HG02678 (cell line): ENCODE measurements around the gene ERMARD.
"Not testable (repeated sequence)": the region's sequence is repeated elsewhere in the genome, so short reads cannot be mapped to it uniquely, and the experiment has no call there.

Experiments used
- ATAC-seq: cut with Tn5 transposase; IDR thresholded peaks from one replicate; pipeline ENCODE4 v1.9.1; 2021; ENCODE audit warnings: mild to moderate bottlenecking, moderate library complexity; ENCODE audit not compliant: unreplicated experiment

ERMARD gene

DNA sequence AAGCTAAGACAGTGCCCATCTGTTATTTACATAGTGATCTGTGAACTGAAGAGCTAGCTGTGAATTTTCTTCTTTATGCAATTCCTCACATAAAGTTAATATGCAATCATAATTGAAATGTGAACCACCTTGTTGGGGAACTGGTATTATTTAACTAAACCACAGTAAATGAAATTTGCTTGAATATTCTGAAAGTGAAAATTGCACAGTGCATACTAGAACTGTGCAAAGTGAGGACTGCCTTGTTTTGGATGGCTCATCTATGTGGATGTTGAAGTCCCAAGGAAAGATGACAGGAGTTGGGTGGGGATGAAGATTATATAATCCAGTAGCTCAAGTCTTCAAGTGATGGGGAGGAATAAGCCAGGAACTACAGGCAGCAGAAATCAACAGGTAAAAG is 21.5 kb upstream of the ERMARD start:
- ATAC-seq = no peak

DNA sequence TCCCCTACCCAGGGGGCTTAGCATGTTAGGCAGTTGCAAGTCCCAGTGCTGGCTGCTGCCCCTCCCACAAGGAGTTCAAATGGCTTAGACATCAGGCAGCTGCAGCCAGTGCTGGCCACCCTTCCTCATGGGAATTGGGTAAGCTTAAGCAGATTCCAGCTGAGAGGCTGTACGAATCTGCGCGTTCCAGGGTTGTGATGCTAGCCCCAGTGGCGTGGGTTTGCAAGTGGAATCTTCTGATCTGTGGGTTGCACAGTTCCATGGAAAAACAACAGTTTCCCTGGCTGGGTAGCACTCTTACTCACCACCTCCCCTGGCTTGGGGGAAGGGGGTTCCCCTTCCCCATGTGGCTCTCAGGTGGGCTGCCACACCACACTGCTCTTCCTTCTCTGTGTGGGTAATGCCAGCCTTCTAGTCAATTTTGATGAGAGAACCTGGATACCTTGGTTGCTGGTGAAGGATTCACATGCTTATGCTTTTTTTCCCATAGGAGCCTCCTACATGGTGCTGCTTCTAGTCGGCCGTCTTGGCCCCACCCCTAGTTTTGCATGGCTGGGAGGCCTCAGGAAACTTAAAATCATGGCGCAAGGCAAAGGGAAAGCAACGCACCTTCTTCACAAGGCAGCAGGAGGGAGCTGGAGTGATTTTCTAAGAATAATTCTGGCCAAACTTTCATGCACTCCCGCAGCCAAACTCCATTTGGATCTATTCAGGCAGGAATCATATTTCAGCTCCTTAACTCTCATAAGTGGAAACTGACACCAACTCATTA is 13.0 kb upstream of the ERMARD start:
- ATAC-seq = no peak

DNA sequence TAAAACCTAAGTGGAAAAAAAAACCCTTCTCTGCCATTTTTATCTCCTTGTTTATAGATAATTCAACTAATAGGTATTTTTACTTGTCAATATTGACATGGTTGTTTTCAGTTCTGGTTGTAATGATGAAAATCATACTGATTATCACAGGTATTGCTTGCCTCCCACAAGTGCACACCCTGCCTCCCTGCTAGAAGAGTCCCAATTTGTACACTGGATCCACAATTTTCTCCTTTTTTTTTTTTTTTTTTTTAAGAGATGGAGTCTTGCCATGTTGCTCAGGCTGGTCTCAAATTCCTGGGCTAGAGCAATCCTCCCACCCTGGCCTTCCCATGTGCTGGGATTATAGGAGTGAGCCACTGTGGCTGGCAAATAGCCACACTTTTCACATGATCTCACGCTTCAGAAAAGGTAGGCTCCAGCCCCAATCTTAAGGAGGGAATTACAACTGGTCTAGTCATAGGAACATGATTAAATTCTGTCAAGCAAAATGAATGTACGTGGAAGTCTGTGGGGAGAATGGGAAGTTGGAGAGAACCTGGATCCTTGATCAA is 12.4 kb upstream of the ERMARD start:
- no peak for ATAC-seq

DNA sequence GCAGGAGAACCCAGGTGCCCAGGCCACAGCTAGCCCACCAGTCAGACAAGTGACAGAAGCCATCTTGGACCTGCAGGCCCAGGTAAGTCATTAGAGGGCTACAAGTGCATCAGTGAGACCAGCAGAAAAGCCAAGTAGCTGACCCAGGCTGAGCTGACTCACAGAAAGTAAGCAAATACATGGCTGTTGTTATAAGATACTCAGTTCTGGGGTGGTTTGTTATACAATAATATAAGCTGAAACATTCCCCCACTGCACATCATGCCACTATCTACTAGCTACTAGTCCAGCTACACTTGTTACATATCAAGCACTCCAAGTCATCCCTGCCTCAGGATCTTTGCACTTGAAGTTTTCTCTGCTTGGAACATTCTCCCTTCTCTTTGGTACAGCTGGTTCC is 10.1 kb upstream of the ERMARD start:
- no peak for ATAC-seq

DNA sequence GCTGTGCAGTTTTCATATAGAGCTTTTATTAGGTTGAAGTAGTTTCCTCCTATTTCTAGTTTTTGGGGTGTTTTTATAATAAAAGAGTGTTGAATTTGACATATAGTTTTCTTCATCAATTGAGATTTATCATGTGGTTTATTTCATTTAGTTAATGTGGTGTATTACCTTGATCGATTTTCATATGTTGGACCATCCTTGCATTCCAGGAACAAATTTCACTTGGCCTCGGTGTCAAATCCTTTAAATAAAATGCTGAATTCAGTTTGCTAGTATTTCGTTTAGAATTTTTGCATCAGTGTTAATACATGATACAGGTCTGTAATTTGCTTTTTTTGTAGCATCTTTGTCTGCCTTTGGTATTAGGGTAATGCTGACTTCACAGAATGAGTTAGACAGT is 6.0 kb upstream of the ERMARD start:
- ATAC-seq = no peak

DNA sequence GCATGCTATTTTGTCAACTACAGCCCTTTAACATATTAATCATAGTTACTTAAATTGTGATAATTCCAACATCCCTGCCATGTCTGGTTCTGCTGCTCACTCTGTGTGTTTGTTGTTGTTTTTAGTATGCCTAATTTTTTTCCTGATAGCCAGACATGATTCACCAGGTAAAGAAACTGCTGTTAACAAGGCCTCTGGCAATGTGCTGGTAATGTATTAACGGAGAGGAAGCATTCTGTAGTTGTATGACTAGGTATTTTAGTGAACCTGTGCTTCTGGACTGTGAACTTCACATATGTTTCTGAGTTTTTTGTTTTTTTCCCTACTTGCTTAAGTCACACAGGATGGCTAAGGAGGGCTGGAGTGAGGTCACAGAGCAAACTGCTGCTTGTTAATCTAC is 4.9 kb upstream of the ERMARD start:
- ATAC-seq = no peak

DNA sequence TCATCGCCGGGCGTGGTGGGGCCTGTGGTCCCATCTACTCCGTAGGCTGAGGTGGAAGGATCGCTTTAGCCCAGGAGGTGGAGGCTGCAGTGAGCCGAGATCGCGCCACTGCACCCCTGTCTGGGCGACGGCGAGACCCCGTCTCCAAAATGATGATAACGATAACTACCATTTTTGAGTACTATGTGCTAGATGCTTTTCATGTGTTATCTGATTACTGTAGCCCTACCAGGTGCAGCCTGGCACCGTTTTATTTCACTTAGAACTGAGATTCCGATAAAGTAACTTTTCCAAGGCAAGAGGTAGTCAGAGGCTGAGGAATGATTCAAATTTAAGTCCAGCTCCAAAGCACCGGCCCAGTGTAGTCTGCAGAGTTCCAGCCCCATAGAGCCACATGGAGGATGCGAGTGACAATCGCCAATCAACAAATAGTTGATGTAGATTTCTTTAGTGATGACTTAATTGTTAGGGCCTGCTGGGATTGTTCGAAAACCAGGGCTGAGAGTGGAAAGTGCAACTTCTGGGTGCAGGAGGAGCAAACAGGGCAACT is 727 bp downstream of the ERMARD start:
- no peak for ATAC-seq

DNA sequence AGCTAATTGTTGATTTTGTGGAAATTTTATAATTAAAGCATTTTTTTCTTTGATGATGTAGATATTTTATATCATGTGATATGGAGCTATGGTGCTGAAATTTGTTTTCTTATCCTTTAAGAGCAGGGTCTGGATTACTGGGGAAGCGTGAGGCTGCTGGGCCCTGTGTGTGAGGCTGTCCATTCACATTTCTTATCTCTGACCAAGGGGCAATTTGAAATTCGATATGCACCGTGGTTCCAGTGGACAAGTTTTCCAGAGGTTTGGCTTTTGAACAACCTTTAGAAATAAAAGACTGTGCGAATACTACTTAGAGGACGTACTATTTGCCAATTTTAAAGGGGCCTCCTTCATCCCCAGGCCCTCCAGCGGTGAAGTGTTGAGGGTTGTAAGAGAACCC is 3.7 kb downstream of the ERMARD start:
- ATAC-seq = no peak

DNA sequence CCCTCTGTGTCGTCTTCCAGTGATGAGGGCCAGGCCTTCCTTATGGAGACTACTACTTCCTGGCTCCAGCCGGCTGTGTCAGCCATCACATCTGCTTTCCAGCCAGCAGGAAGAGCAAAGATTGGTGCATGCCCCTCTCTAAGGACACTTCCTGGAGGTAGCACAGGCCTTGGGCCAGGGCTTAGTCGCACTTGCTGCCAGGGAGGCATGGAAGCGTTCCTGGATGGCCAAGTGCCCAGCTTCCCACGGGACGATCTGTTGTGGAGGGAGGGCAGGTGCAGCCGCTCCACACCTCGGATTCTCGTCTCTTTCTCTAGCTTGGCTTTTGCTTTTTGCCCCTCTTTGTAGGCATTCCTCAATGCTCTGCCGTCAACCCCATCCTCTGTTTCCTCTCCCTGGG is 11.9 kb downstream of the ERMARD start:
- no peak for ATAC-seq

DNA sequence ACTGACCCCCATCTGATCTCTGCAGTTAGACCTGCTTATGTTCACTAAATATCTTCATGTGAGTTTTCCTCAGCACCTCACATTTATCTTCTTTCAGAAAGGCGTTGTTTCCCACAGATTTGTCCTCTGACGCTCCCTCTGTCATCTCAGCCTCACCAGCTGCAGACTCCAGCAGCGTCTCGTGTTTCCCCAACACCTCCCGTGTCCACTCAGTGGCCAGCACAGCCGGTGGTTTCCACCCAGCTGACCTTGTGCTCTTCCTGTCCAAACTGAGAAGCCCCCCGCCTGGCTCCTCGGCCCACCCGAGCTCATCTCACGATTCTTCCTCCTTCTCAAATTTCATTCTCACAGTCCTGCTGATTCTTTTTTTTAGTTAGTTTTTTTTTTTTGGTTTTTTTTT is 12.5 kb downstream of the ERMARD start:
- ATAC-seq = no peak

DNA sequence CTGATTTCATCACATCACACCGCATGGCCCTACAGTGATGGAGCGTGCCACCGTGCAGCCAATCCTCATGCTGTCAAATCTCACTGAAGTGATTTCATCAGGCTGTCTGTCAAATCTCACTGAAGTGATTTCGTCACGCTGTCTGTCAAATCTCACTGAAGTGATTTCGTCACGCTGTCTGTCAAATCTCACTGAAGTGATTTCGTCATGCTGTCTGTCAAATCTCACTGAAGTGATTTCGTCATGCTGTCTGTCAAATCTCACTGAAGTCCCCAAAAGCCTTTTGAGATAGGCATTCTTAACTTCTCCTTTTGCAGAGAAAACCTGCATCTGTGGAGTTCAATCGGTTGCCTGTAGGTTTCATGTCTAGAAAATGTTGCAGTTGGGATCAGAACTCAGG is 14.4 kb downstream of the ERMARD start:
- ATAC-seq = not testable (repeated sequence)

DNA sequence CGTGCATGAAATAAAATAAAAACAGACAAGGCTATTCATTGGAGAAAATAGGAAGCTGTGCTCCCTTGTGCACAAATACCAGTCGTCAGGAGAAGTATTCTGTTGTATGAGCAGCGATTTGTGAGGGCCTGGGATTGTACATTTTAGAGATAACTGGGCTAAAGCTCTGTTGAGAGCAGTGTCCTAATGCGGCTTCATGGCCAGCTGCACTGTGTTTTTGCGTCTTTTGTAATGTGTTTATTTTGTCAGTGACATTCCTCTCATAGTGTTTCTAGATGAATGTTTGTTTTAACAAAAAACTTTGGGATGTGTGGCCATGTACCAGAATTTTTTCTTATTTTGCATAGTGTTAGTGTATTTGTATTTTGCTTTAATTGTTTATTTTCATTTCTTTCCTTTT is 14.8 kb downstream of the ERMARD start:
- no peak for ATAC-seq

DNA sequence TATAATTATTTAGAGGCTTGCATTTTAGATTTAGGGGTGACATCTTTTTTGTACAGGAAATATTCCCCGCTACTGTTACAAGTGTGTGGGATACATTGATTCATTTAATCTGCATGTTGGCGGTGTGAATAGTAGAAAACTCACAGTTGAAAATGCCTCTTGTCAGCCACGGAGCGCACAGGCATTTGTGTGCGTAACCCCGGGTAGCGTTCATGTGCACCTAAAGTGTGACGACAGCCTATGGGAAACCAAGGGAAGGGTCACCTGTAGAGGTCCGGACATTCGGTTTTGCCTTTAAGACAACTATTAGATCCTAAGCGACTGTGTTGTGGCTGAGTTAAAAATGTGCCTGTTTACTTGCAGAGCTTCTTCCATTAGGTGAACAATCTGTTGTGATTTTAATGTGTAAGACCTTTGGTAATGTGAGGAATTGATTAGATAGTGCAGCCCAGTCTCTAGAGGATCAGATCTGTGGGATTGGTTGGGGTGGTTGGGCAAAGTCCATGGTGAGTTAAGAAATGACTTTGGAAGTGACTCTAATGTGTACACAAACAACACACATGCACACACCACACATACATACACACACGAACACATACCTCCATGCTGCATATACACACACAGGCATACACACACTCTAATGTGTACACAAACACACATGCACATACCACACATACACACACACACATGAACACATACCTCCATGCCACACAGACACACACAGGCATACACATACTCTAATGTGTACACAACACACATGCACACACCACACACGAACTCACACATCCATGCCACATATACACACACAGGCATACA is 15.7 kb downstream of the ERMARD start:
- no peak for ATAC-seq

DNA sequence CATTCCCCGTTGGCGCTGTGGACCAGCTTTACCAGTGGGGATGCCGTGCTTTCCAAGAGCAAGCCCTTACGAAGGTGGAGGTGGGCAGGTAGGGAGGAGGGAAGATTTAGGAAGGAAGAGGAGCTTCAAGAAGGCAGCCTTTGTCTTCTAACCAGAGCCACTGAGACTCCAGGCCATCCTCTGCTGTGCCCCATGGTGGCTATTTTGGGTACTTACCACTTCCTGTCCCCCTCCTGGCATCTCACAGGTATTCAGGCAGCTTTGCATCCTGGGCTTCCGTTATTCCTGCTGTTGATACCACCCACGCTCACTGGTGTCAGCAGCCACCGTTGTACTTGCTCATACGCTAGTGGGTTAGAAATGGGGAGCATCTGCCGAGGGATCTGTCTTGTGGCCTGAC is 22.9 kb downstream of the ERMARD start:
- no peak for ATAC-seq

DNA sequence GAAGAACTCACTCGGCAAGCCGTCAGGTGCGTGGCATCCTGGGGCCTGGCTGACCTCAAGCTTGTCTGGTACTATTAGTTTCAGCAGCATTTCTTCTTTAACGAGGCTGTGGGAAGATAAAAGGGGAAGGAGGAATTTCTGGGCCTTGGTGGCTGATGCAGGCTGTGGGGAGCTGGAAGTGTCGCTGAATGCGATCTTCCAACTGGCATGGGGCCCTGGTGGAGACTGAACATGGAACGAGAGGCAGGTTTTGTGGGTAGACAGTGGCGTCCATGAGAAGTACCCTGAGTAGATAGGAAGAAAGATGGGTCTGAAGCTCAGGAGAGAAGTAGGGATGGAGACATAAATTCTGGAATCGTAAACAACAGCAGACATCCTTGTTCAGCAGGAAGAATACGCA is 23.9 kb downstream of the ERMARD start:
- no peak for ATAC-seq

DNA sequence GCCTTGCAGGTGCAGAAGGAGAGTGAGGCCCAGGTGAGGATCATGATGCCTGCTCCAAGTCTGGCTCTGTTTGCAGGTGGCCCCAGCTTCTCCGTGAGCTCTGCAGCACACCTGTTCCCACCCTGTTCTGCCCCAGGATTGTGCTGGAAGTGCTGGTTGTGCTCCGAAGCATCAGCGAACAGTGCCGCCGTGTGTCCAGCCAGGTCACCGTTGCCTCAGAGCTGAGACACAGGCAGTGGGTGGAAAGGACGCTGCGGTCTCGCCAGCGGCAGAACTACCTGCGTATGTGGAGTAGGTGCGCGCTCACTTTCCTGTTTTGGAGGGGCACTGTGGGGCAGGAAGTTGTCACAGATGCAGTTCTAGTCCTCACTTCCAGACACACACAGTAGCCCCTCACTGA is 25.0 kb downstream of the ERMARD start:
- ATAC-seq = no peak

DNA sequence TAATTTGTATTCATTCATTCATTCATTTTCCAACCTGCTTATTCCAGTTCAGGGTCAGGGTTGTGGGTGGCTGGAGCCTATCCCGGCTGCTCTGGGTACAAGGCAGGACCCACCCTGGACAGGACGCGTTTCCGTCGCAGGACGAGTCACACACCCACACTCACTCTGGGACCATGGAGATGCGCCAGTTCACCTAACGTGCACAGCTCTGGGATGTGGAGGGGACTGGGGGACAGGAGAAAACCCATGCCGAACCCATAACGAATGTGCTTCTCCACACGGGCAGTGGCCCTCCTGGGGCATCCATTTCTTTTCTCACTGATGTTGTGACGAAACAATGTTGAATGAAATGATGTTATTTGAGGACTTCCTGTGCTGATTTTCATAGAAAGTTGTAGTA is 26.5 kb downstream of the ERMARD start:
- no peak for ATAC-seq

DNA sequence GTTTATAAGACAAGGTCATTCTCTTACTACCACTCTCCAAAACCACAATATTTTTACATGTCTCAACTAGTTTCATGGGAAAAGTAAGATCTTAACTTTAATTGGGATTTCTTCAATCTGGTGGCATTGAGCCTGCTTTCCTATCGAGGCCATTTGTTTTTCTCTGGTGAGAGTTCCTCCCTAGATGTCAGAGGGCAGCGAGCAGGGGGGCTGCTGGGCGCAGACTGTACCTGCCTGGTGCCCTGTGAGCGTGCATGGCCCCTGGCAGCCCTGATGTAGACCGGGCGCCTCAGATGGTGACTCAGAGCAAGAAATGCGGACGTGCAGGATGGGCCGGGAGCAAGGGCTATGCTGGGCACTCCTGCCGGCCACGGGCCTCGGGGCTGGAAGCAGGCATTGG is 27.2 kb downstream of the ERMARD start:
- ATAC-seq = no peak

DNA sequence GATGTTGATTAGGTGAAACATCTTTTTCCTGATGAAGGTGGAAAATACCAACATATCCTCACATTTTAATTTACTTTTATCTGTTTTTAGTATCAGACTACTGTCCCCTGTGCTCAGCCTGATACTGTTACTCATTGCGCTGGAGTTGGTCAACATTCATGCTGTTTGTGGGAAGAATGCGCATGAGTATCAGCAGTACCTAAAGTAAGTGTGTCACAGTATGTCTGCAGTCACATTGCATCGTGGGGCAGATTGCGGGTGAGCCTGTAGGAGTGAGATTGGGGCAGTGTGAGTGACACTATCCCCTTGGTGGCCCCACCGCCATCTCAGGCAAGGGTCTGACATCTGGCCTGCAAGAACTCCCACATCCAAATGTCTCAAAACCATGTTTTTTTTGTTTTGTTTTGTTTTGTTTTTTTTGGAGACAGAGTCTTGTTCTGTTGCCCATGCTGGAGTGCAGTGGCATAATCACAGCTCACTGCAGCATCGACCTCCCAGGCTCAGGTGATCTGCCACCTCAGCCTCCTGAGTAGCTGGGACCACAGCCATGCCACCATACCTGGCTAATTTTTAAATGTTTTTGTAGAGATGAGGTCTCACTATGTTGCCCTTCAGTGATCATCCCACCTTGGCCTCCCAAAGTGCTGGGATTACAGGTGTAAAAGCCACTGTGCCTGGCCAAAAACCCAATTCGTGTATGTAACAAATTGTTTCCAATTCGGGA is 27.8 kb downstream of the ERMARD start:
- ATAC-seq = no peak

DNA sequence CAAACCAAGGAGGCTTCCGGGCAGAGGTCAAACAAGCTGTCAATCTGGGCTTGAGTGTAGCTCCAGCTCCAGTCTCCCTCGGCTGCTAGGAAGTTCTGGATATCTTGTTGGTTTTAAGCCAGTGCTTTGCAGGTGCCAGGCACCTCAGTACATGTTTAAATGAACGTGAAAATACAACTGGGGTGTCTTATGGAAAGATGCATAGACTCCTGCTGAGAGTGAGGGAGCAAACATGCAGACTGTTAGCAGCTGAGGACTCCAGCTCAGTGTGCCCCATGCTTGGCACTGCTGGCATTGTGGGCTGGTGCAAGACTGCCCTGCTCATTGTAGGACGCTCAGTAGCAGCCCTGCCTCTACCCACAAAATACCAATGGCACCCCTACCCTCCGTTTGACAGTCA is 28.5 kb downstream of the ERMARD start:
- no peak for ATAC-seq

DNA sequence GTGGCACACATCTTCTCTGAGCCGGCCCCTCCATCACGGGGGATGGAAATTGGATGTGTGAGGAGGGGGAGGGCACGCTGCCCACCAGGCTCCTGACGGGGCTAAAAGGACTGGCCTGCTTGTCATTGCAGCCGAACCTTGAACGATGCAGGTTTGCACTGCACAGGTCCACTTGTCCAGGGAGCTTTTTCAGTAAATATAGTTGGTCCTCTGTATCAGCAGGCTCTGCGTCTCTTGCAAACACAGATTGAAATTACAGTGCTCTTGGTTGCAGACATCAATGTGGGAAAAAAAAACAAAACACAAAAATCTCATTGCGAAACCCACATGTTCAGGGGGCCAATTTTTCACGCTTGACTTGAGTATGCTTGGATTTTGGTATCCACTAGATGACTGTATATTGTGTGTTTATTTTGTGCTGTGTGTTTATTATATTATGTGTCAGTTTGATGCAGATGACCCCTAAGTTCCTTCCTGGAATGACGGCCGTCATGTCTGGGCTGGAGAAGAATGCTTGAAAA is 29.2 kb downstream of the ERMARD start:
- no peak for ATAC-seq
